NCI-H226 (cell line): ENCODE measurements around the gene PRKACB.
"Not testable (repeated sequence)": the region's sequence is repeated elsewhere in the genome, so short reads cannot be mapped to it uniquely, and the experiment has no call there.

Source experiments
- DNase-seq: peaks from one replicate; pipeline ENCODE4 v3.0.0-alpha.2; 2015

PRKACB gene

GRCh38 chr1:84272401-84272800 is 128.3 kb downstream of the PRKACB start:
- no peak for DNase-seq

- DNase-seq, result no peak
Measured at GRCh38 chr1:84277343-84278059, 133.4 kb downstream of the PRKACB start.

- DNase-seq, result no peak
Measured at GRCh38 chr1:84278905-84279304, 134.8 kb downstream of the PRKACB start.

GRCh38 chr1:84280912-84281311 is 136.8 kb downstream of the PRKACB start:
- no peak for DNase-seq

- DNase-seq, result no peak
Measured at GRCh38 chr1:84282780-84283333, 138.8 kb downstream of the PRKACB start.

- DNase-seq, result no peak
Measured at GRCh38 chr1:84283381-84283780, 139.3 kb downstream of the PRKACB start.

GRCh38 chr1:84286071-84286470 is 142.0 kb downstream of the PRKACB start:
- no peak for DNase-seq

GRCh38 chr1:84287389-84287788 is 143.3 kb downstream of the PRKACB start:
- not testable (repeated sequence) for DNase-seq
